ENCODE measurements around the gene MYO18A.

MYO18A gene

GRCh38 chr17:29070308-29070707, 109.9 kb downstream of the MYO18A start:
- no peak for DNase-seq

GRCh38 chr17:29069526-29070041, 110.6 kb downstream of the MYO18A start:
- Histone ChIP-seq H3K27ac (no peak overlapping the region), H3K36me3 (replicated peaks) (no peaks in the 10 kb centered on the region), H3K27me3 (replicated peaks) (peaks cover 11% of the 10 kb centered on the region), H3K4me3 (ENCODE audit: low read depth, low read length) (no peak overlapping the region)
- no peak for TF ChIP-seq CTCF (IDR thresholded peaks at IDR 0.05; ENCODE audit: low read depth, low read length, missing control alignments)
- in situ Hi-C loops (cut with HindIII; ENCODE audit: low pct_ligation_motif_present, low sequenced_read_pairs), result no loop called here
- DNase-seq, result no peak

More at GRCh38 chr17:29070308-29070707, 109.9 kb downstream of the MYO18A start:
- H3K27me3 ChIP-seq (replicated peaks), result peaks cover 11% of the 10 kb centered on the region
- H3K4me3 ChIP-seq (ENCODE audit: low read depth, low read length), result no peak overlapping the region
- H3K36me3 ChIP-seq (replicated peaks), result no peaks in the 10 kb centered on the region
- H3K27ac ChIP-seq, result no peak overlapping the region
- no peak for TF ChIP-seq CTCF (IDR thresholded peaks at IDR 0.05; ENCODE audit: low read depth, low read length, missing control alignments)
- in situ Hi-C loops (cut with HindIII; ENCODE audit: low pct_ligation_motif_present, low sequenced_read_pairs), result no loop called here

- no peak for DNase-seq
- Histone ChIP-seq H3K36me3 (replicated peaks) (no peaks in the 10 kb centered on the region), H3K27ac (no peak overlapping the region), H3K27me3 (replicated peaks) (peaks cover 11% of the 10 kb centered on the region), H3K4me3 (ENCODE audit: low read depth, low read length) (no peak overlapping the region)
- in situ Hi-C loops (cut with HindIII; ENCODE audit: low pct_ligation_motif_present, low sequenced_read_pairs), result no loop called here
- no peak for TF ChIP-seq CTCF (IDR thresholded peaks at IDR 0.05; ENCODE audit: low read depth, low read length, missing control alignments)
Measured at GRCh38 chr17:29068818-29069217, 111.4 kb downstream of the MYO18A start.

GRCh38 chr17:29066606-29067005, 113.6 kb downstream of the MYO18A start:
- H3K36me3 ChIP-seq (replicated peaks), result no peaks in the 10 kb centered on the region
- peaks cover 8% of the 10 kb centered on the region for H3K27me3 ChIP-seq (replicated peaks)
- in situ Hi-C loops (cut with HindIII; ENCODE audit: low pct_ligation_motif_present, low sequenced_read_pairs), result no loop called here
- DNase-seq, result no peak
- H3K27ac ChIP-seq, result no peak overlapping the region
- TF ChIP-seq CTCF (IDR thresholded peaks at IDR 0.05; ENCODE audit: low read depth, low read length, missing control alignments), result no peak
- H3K4me3 ChIP-seq (ENCODE audit: low read depth, low read length), result no peak overlapping the region

GRCh38 chr17:29066047-29066446, 114.2 kb downstream of the MYO18A start:
- no peak for TF ChIP-seq CTCF (IDR thresholded peaks at IDR 0.05; ENCODE audit: low read depth, low read length, missing control alignments)
- in situ Hi-C loops (cut with HindIII; ENCODE audit: low pct_ligation_motif_present, low sequenced_read_pairs), result no loop called here

GRCh38 chr17:29063992-29064391, 116.2 kb downstream of the MYO18A start:
- no peak for DNase-seq
- Histone ChIP-seq H3K27ac (no peak overlapping the region), H3K4me3 (ENCODE audit: low read depth, low read length) (no peak overlapping the region), H3K36me3 (replicated peaks) (no peaks in the 10 kb centered on the region), H3K27me3 (replicated peaks) (no peaks in the 10 kb centered on the region)
- TF ChIP-seq CTCF (IDR thresholded peaks at IDR 0.05; ENCODE audit: low read depth, low read length, missing control alignments), result no peak
- in situ Hi-C loops (cut with HindIII; ENCODE audit: low pct_ligation_motif_present, low sequenced_read_pairs), result no loop called here

More at GRCh38 chr17:29066047-29066446, 114.2 kb downstream of the MYO18A start:
- no peak for DNase-seq
- Histone ChIP-seq H3K4me3 (ENCODE audit: low read depth, low read length) (no peak overlapping the region), H3K36me3 (replicated peaks) (no peaks in the 10 kb centered on the region), H3K27me3 (replicated peaks) (peaks cover 2% of the 10 kb centered on the region), H3K27ac (no peak overlapping the region)
